ENCODE data around the gene GLIS1. TPM values are rescaled to one million over a fixed set of nuclear protein-coding genes. Genes with fewer than 3 reads are reported as not detected.

GLIS1 gene
- total RNA-seq, 1 donor from 2014 or later, result 0.07 TPM

DNA sequence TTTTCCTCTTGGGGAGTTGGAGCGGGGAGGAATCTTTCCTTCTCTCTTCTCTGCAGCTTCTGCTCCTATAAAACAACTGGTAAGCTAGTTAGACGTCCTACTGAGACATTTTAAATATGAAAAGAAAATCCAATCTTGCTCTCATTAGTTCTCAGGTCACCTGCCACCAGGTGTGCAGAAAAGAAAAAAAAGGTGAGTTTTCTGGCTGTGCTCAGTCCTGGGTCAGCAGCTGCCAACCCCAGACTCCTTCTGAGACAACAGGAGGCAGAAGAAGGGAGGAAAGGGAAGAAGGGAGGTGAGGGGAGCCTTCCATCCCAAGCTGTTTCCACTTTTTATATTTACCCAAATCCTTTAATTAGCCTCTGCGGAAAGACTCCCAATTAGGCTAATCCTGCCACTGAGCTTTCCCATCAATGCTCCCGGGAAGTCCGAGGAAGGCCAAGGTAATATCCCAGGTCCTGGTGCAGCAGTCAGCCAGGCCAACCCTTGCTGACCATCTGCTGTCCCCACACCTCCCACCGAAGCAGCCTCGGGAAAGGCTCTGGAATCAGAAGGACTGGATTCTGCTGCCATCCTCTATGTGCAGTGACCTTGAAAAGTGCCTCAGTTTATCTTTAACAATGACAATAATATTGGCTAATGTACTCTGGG is 33.4 kb downstream of the GLIS1 start:
- Histone ChIP-seq H3K27me3 (ENCODE audit: insufficient read depth, low read length) (no peaks in the 10 kb centered on the region), H3K27ac (ENCODE audit: low read depth, low read length) (no peak overlapping the region), H3K4me2 (ENCODE audit: low read length) (no peak overlapping the region), H3K36me3 (ENCODE audit: insufficient read depth, low read length) (no peaks in the 10 kb centered on the region), H3K79me2 (ENCODE audit: insufficient read depth, low read length) (peaks cover 83% of the 10 kb centered on the region), H3K9me3 (ENCODE audit: insufficient read depth, low read depth, low read length) (peaks cover 2% of the 10 kb centered on the region), H2AFZ (ENCODE audit: low read depth, low read length) (no peak overlapping the region), H3K9ac (ENCODE audit: low read length) (no peak overlapping the region), H3K4me1 (ENCODE audit: insufficient read depth, low read length) (no peaks in the 10 kb centered on the region), H3K4me3 (ENCODE audit: insufficient read depth, low read depth, low read length) (no peak overlapping the region), H4K20me1 (ENCODE audit: insufficient read depth, low read length) (peaks cover 90% of the 10 kb centered on the region)
- H3K4me3 Mint-ChIP-seq (ENCODE audit: unreplicated experiment), result no peak overlapping the region
- TF ChIP-seq, protein P1, sequence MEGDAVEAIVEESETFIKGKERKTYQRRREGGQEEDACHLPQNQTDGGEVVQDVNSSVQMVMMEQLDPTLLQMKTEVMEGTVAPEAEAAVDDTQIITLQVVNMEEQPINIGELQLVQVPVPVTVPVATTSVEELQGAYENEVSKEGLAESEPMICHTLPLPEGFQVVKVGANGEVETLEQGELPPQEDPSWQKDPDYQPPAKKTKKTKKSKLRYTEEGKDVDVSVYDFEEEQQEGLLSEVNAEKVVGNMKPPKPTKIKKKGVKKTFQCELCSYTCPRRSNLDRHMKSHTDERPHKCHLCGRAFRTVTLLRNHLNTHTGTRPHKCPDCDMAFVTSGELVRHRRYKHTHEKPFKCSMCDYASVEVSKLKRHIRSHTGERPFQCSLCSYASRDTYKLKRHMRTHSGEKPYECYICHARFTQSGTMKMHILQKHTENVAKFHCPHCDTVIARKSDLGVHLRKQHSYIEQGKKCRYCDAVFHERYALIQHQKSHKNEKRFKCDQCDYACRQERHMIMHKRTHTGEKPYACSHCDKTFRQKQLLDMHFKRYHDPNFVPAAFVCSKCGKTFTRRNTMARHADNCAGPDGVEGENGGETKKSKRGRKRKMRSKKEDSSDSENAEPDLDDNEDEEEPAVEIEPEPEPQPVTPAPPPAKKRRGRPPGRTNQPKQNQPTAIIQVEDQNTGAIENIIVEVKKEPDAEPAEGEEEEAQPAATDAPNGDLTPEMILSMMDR (IDR thresholded peaks at IDR 0.05; ENCODE audit: insufficient read depth, low read depth, low read length), result no peak
- no peak for TF ChIP-seq EZH2 (IDR thresholded peaks at IDR 0.05; ENCODE audit: insufficient read depth, low read length)
- H3K36me3 Mint-ChIP-seq (ENCODE audit: low read depth, unreplicated experiment), result no peaks in the 10 kb centered on the region
- H3K27ac Mint-ChIP-seq (ENCODE audit: unreplicated experiment), result no peak overlapping the region
- H3K27me3 Mint-ChIP-seq (ENCODE audit: low read depth, unreplicated experiment), result peaks cover 62% of the 10 kb centered on the region
- FAIRE-seq (no peak), DNase-seq (ENCODE audit: low read depth) (no peak)
- no peaks in the 10 kb centered on the region for H3K4me1 Mint-ChIP-seq (ENCODE audit: low read depth, unreplicated experiment)
- H3K9me3 Mint-ChIP-seq (ENCODE audit: unreplicated experiment), result peaks cover 3% of the 10 kb centered on the region

DNA sequence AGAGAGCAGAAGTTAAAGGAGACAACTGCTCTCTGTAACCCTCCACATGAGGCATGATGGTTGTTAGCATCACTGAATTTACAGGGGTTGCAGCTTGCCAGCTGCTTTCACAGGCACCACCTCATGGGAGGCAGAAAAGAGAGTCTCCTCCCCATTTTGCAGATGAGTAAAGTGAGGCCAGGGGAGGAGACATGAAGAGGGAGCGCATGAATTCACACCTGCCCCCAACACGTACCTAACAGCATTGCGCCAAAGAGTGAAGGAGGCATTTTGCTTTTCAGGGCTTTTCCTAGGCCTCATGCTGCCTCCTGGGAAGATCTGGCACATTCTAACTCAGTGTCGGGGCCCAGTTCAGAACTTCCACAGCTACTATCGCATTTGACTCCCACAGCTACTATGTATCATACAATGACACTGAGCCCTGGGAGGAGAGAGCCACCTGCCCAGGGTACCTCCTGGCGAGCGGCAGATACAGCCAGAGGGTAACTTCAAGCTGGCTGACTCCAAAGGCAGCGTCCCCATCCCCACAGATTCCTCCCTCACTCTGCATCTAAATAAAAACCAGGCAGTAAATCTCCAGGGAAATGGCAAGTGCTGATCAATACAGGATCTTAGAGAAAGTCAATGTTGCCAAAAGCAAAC is 34.0 kb downstream of the GLIS1 start:
- H3K9ac ChIP-seq (ENCODE audit: low read length), result no peak overlapping the region
- H3K4me1 ChIP-seq (ENCODE audit: insufficient read depth, low read length), result no peaks in the 10 kb centered on the region
- H3K27ac Mint-ChIP-seq (ENCODE audit: unreplicated experiment), result no peak overlapping the region
- peaks cover 83% of the 10 kb centered on the region for H3K79me2 ChIP-seq (ENCODE audit: insufficient read depth, low read length)
- no peak for FAIRE-seq
- H3K27me3 Mint-ChIP-seq (ENCODE audit: low read depth, unreplicated experiment), result peaks cover 61% of the 10 kb centered on the region
- H3K4me3 Mint-ChIP-seq (ENCODE audit: unreplicated experiment), result no peak overlapping the region
- H3K27ac ChIP-seq (ENCODE audit: low read depth, low read length), result no peak overlapping the region
- no peak for DNase-seq (ENCODE audit: low read depth)
- no peak overlapping the region for H3K4me3 ChIP-seq (ENCODE audit: insufficient read depth, low read depth, low read length)
- no peaks in the 10 kb centered on the region for H3K27me3 ChIP-seq (ENCODE audit: insufficient read depth, low read length)
- H3K9me3 ChIP-seq (ENCODE audit: insufficient read depth, low read depth, low read length), result peaks cover 2% of the 10 kb centered on the region
- no peak overlapping the region for H2AFZ ChIP-seq (ENCODE audit: low read depth, low read length)
- peaks cover 90% of the 10 kb centered on the region for H4K20me1 ChIP-seq (ENCODE audit: insufficient read depth, low read length)
- no peaks in the 10 kb centered on the region for H3K36me3 ChIP-seq (ENCODE audit: insufficient read depth, low read length)
- H3K4me2 ChIP-seq (ENCODE audit: low read length), result no peak overlapping the region
- H3K4me1 Mint-ChIP-seq (ENCODE audit: low read depth, unreplicated experiment), result no peaks in the 10 kb centered on the region
- H3K36me3 Mint-ChIP-seq (ENCODE audit: low read depth, unreplicated experiment), result no peaks in the 10 kb centered on the region
- TF ChIP-seq, protein P1 (IDR thresholded peaks at IDR 0.05; ENCODE audit: insufficient read depth, low read depth, low read length), result no peak
- TF ChIP-seq EZH2 (IDR thresholded peaks at IDR 0.05; ENCODE audit: insufficient read depth, low read length), result no peak
- peaks cover 3% of the 10 kb centered on the region for H3K9me3 Mint-ChIP-seq (ENCODE audit: unreplicated experiment)

DNA sequence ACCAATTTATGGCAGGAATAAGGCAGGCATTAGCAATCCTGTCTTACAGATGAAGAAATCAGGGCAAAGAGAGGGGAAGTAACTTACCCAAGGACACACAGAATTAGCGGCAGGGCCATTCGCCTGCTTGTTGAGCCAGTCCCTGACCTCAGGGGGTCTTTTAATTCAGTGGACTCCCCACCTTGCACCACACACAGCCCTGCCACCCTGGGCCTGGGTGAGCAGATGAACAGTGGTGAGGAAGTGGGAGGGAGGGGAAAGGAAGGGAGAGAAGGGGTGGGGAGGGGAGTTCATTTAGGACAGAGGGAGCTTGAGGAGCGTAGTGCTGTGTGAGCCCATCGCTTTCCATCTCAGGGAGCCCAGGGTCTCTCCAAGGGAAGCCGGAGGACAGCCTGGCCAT is 34.7 kb downstream of the GLIS1 start:
- Mint-ChIP-seq H3K27me3 (ENCODE audit: low read depth, unreplicated experiment) (peaks cover 63% of the 10 kb centered on the region), H3K4me3 (ENCODE audit: unreplicated experiment) (no peak overlapping the region), H3K9me3 (ENCODE audit: unreplicated experiment) (peaks cover 6% of the 10 kb centered on the region), H3K36me3 (ENCODE audit: low read depth, unreplicated experiment) (no peaks in the 10 kb centered on the region), H3K4me1 (ENCODE audit: low read depth, unreplicated experiment) (no peaks in the 10 kb centered on the region), H3K27ac (ENCODE audit: unreplicated experiment) (no peak overlapping the region)
- Histone ChIP-seq H3K9ac (ENCODE audit: low read length) (no peak overlapping the region), H3K4me1 (ENCODE audit: insufficient read depth, low read length) (no peaks in the 10 kb centered on the region), H3K27ac (ENCODE audit: low read depth, low read length) (no peak overlapping the region), H3K4me3 (ENCODE audit: insufficient read depth, low read depth, low read length) (no peak overlapping the region), H3K27me3 (ENCODE audit: insufficient read depth, low read length) (no peaks in the 10 kb centered on the region), H4K20me1 (ENCODE audit: insufficient read depth, low read length) (peaks cover 90% of the 10 kb centered on the region), H2AFZ (ENCODE audit: low read depth, low read length) (no peak overlapping the region), H3K9me3 (ENCODE audit: insufficient read depth, low read depth, low read length) (peaks cover 2% of the 10 kb centered on the region), H3K79me2 (ENCODE audit: insufficient read depth, low read length) (peaks cover 83% of the 10 kb centered on the region), H3K36me3 (ENCODE audit: insufficient read depth, low read length) (no peaks in the 10 kb centered on the region), H3K4me2 (ENCODE audit: low read length) (no peak overlapping the region)
- no peak for FAIRE-seq
- TF ChIP-seq, protein P1 (IDR thresholded peaks at IDR 0.05; ENCODE audit: insufficient read depth, low read depth, low read length), result no peak
- no peak for DNase-seq (ENCODE audit: low read depth)
